MG63 (cell line): ENCODE measurements around the gene TRIM10. TPM values are rescaled to one million over a fixed set of nuclear protein-coding genes. Genes with fewer than 3 reads are reported as not detected.
"Not testable (repeated sequence)": the region's sequence is repeated elsewhere in the genome, so short reads cannot be mapped to it uniquely, and the experiment has no call there.

ENCODE experiments used
- DNase-seq: peaks from one replicate; pipeline ENCODE4 v3.0.0-alpha.2; 2020
- H3K27me3 ChIP-seq: fragments of 250-450 bp; sonication (Bioruptor Pico); 2 replicates; pipeline ENCODE4 v1.5.1; 2020; ENCODE audit warnings: mild to moderate bottlenecking, moderate library complexity
- H3K36me3 ChIP-seq: fragments of 250-450 bp; sonication (Bioruptor Pico); 2 replicates; pipeline ENCODE4 v1.5.1; 2020; ENCODE audit warnings: mild to moderate bottlenecking, moderate library complexity
- H3K4me3 ChIP-seq: fragments of 250-450 bp; sonication (Bioruptor Pico); 2 replicates; pipeline ENCODE4 v1.5.1; 2020; ENCODE audit warnings: mild to moderate bottlenecking, moderate library complexity
- H3K9me3 ChIP-seq: fragments of 250-450 bp; sonication (Bioruptor Pico); 2 replicates; pipeline ENCODE4 v1.5.1; 2020; ENCODE audit warnings: mild to moderate bottlenecking, moderate library complexity
- total RNA-seq: library from RNA; depleted of rRNA; stranded (reverse); fragments of >200 nt; shearing (Covaris generic); gene quantifications from 2 replicates; pipeline ENCODE4 v1.2.3, GENCODE V29; 2014; ENCODE audit warnings: low replicate concordance

The TRIM10 gene
- total RNA-seq, 1 experiment from 2014 or later: not detected

GRCh38 chr6:30184417-30185031, 23.5 kb upstream of the TRIM10 start:
- Histone ChIP-seq H3K36me3 (peaks cover 2% of the 10 kb centered on the region), H3K27me3 (no peaks in the 10 kb centered on the region), H3K9me3 (peaks cover 4% of the 10 kb centered on the region; the same call in 1 of the 2 replicates), H3K4me3 (no peak overlapping the region)
- DNase-seq: no peak

- Histone ChIP-seq H3K36me3 (no peaks in the 10 kb centered on the region), H3K27me3 (peaks cover 8% of the 10 kb centered on the region; the same call in 1 of the 2 replicates), H3K9me3 (peaks cover 4% of the 10 kb centered on the region; the same call in 1 of the 2 replicates), H3K4me3 (no peak overlapping the region)
- DNase-seq: no peak
Measured at GRCh38 chr6:30180145-30180544, 19.1 kb upstream of the TRIM10 start.

GRCh38 chr6:30178837-30179236, 17.8 kb upstream of the TRIM10 start:
- peaks cover 4% of the 10 kb centered on the region; the same call in 1 of the 2 replicates for H3K9me3 ChIP-seq
- no peak overlapping the region for H3K4me3 ChIP-seq
- H3K36me3 ChIP-seq: no peaks in the 10 kb centered on the region
- H3K27me3 ChIP-seq: peaks cover 8% of the 10 kb centered on the region; the same call in 1 of the 2 replicates
- DNase-seq: no peak

GRCh38 chr6:30175765-30176164, 14.8 kb upstream of the TRIM10 start:
- H3K36me3 ChIP-seq: no peaks in the 10 kb centered on the region
- no peak overlapping the region for H3K4me3 ChIP-seq
- peaks cover 4% of the 10 kb centered on the region; the same call in 1 of the 2 replicates for H3K9me3 ChIP-seq
- DNase-seq: no peak
- peaks cover 8% of the 10 kb centered on the region; the same call in 1 of the 2 replicates for H3K27me3 ChIP-seq

GRCh38 chr6:30172681-30173080, 11.7 kb upstream of the TRIM10 start:
- H3K4me3 ChIP-seq: no peak overlapping the region
- H3K9me3 ChIP-seq: no peaks in the 10 kb centered on the region
- no peak for DNase-seq
- peaks cover 7% of the 10 kb centered on the region; the same call in 1 of the 2 replicates for H3K27me3 ChIP-seq
- H3K36me3 ChIP-seq: no peaks in the 10 kb centered on the region

- Histone ChIP-seq H3K4me3 (no peak overlapping the region), H3K9me3 (no peaks in the 10 kb centered on the region), H3K36me3 (no peaks in the 10 kb centered on the region), H3K27me3 (peaks cover 6% of the 10 kb centered on the region; the same call in 1 of the 2 replicates)
- DNase-seq: no peak
Measured at GRCh38 chr6:30171677-30172471, 10.9 kb upstream of the TRIM10 start.

GRCh38 chr6:30169658-30170614, 8.9 kb upstream of the TRIM10 start:
- no peaks in the 10 kb centered on the region for H3K36me3 ChIP-seq
- H3K4me3 ChIP-seq: no peak overlapping the region
- no peaks in the 10 kb centered on the region for H3K9me3 ChIP-seq
- no peak for DNase-seq
- H3K27me3 ChIP-seq: no peaks in the 10 kb centered on the region

GRCh38 chr6:30168741-30169140, 7.7 kb upstream of the TRIM10 start:
- no peaks in the 10 kb centered on the region for H3K36me3 ChIP-seq
- no peak overlapping the region for H3K4me3 ChIP-seq
- H3K27me3 ChIP-seq: no peaks in the 10 kb centered on the region
- H3K9me3 ChIP-seq: no peaks in the 10 kb centered on the region
- no peak for DNase-seq

- no peak for DNase-seq
- H3K4me3 ChIP-seq: no peak overlapping the region
- H3K9me3 ChIP-seq: no peaks in the 10 kb centered on the region
- H3K36me3 ChIP-seq: no peaks in the 10 kb centered on the region
- no peaks in the 10 kb centered on the region for H3K27me3 ChIP-seq
Measured at GRCh38 chr6:30167101-30167500, 6.1 kb upstream of the TRIM10 start.

- H3K4me3 ChIP-seq, DNase-seq, H3K27me3 ChIP-seq, H3K9me3 ChIP-seq, H3K36me3 ChIP-seq: not testable (repeated sequence)
Measured at GRCh38 chr6:30165238-30165637, 4.2 kb upstream of the TRIM10 start.

- no peak overlapping the region for H3K4me3 ChIP-seq
- no peaks in the 10 kb centered on the region for H3K9me3 ChIP-seq
- H3K27me3 ChIP-seq: no peaks in the 10 kb centered on the region
- DNase-seq: no peak
- H3K36me3 ChIP-seq: no peaks in the 10 kb centered on the region
Measured at GRCh38 chr6:30164714-30165113, 3.7 kb upstream of the TRIM10 start.

- H3K36me3 ChIP-seq: no peaks in the 10 kb centered on the region
- no peaks in the 10 kb centered on the region for H3K27me3 ChIP-seq
Measured at GRCh38 chr6:30163918-30164654, 3.1 kb upstream of the TRIM10 start.

GRCh38 chr6:30163090-30163917, 2.3 kb upstream of the TRIM10 start, which contains the start of gene TRIM15:
Gene TRIM15 (plus strand): TSS chr6:30163546. CDS start chr6:30163685, 139 bp downstream.
- no peaks in the 10 kb centered on the region for H3K9me3 ChIP-seq
- no peaks in the 10 kb centered on the region for H3K36me3 ChIP-seq
- H3K4me3 ChIP-seq: no peak within 1 kb of the TSS
- H3K27me3 ChIP-seq: no peaks in the 10 kb centered on the region
- no peak for DNase-seq

More at GRCh38 chr6:30163918-30164654, 3.1 kb upstream of the TRIM10 start:
- Histone ChIP-seq H3K9me3 (no peaks in the 10 kb centered on the region), H3K4me3 (no peak overlapping the region)
- no peak for DNase-seq

GRCh38 chr6:30162265-30163089, 1.5 kb upstream of the TRIM10 start:
- no peak for DNase-seq
- no peaks in the 10 kb centered on the region for H3K27me3 ChIP-seq
- H3K36me3 ChIP-seq: no peaks in the 10 kb centered on the region
- no peaks in the 10 kb centered on the region for H3K9me3 ChIP-seq
- no peak overlapping the region for H3K4me3 ChIP-seq
